ENCODE results near the gene PAK6.

The PAK6 gene

DNA sequence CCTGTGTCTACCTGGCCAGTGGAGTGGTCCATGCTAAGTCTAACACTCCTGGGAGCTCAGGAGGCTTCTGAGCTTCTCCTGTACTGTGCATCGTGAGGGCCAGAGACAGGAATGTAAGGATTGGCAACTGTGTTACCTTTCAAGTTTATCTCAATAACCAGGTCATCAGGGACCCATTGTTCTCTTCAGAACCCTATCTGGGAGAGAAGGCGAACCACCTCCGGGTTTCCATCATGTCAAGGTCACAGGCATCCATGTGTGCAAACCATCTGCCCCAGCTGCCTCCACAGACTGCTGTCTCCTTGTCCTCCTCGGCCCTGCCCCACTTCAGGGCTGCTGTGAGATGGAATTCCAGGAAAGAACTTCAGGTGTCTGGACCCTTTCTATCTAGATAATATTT is 38.1 kb downstream of the PAK6 start:
- DNase-seq (ENCODE audit: low read depth in 2 of 2) = no peak

DNA sequence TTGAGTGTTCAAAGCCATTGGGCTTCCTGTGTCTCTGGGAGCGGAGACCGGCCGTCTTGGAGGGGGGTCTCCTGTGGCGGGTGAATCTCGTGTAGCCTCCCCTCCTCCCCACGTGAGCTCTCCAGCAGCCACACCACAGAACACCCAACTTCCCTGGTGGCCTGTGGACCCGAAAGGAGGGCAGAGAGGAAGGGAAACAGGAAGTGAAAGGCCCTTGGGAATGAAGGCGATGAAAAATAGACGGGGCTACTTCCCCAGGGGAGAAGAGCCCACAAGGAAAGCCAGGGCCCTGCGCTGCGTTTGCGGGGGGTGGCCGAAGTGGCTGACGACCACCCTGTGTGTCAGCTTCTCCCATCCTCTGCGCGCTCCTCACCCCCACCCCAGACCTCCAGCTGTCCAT is 38.6 kb downstream of the PAK6 start:
- no peak for DNase-seq (ENCODE audit: low read depth in 2 of 2)

DNA sequence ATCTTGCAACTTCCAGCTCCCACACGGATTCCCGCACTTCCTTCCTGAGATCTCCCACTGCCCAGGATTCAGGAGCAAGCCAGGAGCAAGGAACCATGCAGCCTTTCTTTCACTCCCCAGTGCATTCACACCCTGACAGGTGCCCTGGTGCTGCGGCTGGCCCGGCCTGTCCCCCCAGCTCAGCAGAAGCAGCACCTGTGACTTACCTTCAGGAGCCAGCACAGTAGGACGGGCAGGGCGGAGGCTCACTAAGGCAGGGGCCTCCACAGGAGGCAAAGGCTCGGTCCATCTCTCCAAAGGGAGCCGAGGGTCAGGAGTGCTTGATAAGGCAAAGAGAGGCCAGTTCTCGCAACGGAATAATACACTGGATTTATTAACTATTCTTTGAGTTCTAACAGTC is 39.2 kb downstream of the PAK6 start:
- no peak for DNase-seq (ENCODE audit: low read depth in 2 of 2)

DNA sequence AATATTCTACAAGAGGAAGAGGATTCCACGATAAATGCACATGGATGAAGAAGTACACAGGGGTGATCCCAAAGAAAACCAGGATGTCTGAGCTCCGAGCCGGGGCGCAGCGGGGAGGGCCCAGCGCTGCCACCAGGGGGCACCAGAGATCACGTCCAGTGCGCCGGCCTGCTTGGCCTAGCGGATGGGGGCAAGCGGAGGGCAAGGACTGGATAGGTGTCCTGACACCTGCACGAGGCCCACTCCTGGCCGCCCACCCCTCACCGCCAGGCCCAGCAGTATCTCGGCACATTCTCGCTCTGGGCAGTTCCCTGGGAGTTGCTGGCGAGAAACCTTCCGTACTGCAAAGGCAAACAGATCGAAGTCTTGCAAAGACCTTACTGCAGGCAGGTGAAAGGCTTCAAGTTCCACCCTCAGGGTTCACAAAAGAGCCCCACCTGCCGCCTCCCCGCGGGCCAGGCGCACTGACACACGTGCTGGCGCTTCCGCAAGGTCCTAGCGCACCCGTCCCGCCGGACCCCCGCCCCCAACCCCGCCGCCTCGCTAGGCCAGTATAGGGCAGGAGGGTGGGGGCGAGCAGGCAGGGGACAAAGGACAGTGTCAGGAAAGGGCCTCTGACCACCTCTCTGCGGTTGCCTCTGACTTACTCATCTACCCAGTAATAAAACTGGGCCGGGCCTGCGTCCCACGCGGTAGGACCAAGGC is 40.7 kb downstream of the PAK6 start:
- no peak for DNase-seq (ENCODE audit: low read depth in 2 of 2)

DNA sequence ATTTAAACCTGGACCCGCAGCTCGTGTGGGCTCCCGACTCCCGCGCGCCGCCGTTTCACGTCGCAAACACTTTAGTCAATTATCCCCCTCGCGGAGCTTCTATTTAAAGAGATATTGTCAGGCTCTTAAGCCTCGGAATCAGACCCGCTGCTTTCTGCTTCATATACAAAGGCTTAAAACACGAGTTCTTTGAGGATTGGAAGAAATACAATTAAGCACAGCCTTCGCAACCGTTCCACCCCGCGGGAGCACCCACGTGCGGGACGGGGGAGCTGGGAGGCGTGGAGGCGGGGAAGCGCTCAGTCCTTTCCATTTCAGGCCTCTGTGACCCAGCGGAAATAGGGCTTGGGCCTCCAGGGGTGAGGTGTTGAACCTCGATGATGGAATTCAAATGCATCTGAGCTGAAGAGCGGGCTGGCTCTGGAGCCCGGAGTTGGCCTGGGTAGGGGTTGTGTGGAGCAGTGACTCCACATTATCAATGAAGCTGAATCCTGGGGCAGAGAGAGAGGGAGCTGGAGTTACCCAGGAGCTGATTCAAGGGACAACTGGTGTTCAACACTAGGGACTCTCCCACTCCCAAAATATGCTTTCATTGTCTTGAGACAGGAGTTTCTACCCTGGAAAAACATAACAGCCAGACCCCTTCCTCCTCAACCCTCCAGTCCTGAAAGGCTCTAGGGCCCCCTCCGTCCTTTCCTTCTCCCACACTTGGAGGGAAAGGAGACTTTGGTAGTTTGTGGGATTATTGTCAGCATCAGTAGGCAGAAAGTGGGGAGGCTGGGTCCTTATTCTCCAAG is 41.6 kb downstream of the PAK6 start:
- no peak for DNase-seq (ENCODE audit: low read depth in 2 of 2)

DNA sequence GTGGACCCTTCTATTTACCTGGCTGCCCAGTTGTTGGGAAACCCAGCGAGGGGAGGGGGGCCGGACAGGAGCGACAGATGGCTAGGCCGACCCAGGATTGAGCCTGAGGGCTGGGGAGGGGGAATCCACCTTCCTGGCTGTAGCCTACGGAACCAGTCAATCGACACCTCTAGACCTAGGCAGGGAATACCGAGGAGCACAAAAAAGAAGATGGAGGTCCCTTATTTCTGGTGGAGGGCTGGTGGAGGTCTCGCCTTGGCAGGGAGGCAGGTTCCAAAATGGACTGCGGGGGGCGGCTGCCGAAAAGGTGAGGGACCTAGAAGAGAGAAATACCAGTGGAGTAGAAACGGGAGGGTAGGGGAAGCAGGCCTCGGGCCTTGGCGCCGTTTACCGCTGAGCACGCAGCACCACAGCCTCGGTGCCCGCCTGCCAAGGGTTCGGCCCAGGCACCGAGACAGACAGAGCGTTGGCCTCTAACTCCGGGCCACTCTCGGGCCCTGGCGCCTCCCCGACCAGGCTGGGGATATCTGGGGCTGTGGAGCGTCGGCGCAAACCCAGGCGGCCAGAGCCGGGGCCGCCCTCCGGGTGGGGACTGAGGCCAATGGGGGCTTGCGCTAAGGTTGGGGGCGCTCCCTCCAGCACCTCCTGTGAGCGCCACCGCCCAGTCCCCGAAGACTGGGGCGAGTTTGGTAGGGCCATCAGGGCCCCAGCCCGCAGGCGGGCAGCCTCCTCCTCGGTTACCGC is 42.4 kb downstream of the PAK6 start:
- DNase-seq (ENCODE audit: low read depth in 2 of 2) = no peak

DNA sequence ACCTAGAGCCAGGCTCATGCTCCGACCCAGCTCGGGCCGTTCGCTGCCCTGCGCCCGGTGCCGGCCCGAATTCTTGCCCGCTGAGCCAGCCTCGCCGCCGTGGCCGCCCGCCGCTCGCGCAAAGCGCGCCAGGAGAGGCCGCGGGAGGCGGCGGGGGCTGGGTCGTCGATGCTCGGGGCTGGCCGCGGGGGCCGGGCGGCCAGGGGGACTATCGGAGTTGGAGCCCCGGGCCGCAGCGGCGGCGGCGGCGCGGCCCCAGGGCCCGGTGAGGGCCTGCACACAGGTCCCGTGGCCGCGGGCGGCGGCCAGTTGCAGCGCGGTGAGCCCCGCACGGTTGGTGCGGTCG is 42.9 kb downstream of the PAK6 start:
- no peak for DNase-seq (ENCODE audit: low read depth in 2 of 2)

DNA sequence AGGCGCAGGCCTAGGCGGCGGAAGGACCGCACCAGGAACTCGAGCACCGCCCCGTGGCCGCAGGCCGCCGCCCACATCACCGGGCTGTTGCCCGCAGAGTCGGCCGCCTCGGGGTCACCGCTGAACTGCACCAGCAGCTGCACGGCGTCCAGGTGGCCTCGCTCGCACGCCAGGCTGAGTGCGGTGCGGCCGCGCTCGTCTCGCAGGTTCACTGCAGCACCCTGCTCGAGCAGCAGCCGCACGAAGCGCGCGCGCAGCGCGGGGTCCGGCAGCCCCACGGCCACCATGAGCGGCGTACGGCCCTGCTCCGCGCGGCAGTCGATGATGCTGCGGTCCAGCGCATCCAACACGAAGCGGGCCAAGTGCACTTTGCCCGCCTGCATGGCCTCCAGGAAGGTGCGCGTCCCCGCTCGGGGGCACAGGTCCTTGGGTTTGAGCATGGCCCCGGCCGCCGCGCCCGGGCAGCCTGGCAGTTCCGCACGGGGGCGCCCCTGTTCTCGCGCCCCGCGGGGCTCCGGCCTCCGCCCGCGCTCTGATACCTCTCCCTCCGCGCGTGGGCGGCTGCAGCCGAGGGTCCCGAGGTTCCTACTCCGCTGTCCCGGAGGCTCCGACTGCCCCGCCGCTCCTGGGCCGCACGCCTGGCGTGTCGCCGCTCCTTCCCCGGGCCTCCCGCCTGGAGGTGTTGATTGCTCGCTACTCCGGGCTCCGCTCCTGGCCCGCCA is 43.4 kb downstream of the PAK6 start:
- no peak for DNase-seq (ENCODE audit: low read depth in 2 of 2)

DNA sequence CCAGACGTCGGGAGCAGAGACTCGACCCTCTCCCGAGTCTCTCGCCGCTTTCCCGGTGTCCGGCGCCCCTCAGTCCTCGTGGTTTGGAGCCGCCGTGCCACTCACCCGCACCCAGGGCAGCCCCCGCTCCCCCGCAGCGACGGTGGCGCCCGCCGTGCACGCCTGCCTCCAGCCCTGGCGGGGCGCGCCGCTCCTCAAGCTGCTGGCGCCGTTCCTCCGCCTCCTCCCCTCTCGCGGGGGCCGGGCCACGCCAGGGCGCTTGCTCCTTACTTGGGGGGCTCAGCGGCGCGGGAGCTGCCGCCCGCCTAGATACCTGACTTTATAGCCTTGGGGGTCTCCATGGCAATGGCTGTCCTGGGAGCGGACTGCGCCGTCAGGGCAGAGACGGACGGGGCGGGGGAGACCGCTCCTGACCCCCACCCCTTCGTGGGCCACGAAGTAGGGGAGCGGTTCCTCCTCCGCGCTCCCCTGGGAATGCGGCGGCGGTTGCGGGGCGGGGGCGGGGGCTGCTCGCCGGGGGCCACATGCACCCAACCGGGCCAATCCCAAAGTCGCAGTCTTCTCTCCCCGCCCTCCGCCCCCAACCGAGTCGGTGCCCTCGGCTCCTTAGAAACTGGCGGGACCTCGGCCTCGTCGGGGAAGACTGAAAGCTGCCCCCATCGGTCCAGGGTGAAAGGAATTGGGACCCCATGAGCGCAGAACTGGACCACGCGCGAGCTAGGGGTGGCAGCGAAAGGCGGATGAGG is 44.2 kb downstream of the PAK6 start, which contains the start of gene ANKRD63:
TSS of gene ANKRD63 (minus strand) at position 196 of the 746 bp plus-strand sequence. CDS start 478 bp downstream, outside the sequence.
- no peak for DNase-seq (ENCODE audit: low read depth in 2 of 2)

DNA sequence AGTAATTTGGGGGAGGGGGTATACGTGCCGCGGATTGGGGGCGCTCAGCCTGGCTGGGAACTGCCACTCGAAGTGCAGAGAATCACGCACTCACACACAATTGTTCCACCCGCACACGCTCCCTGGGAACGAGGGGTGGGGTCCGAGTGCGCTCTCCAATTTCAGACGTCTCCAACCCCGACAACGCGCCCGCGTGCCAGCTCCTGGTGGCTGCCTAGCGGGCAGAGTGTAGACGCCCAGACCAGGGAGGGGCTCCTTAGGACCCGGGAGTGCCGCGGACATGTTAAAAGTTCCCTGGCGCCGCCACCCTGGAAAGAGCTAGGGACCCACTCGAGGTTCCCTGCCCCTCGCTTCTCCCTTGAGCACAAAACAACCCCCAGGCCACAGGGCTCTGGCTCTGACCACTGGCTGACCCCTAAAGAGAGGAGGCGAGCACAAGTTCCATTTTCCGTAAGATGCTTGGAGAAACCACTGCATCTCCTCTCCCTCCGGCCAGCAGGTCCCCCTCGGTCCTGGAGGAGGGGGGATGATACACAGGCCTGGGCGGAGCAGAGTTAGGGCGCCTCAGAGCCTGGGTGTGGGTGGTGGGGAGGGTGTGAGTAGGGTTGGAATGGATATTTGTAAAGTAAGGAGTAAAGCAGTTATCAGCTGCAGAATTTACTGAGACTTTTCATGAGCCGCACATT is 44.9 kb downstream of the PAK6 start:
- no peak for DNase-seq (ENCODE audit: low read depth in 2 of 2)

DNA sequence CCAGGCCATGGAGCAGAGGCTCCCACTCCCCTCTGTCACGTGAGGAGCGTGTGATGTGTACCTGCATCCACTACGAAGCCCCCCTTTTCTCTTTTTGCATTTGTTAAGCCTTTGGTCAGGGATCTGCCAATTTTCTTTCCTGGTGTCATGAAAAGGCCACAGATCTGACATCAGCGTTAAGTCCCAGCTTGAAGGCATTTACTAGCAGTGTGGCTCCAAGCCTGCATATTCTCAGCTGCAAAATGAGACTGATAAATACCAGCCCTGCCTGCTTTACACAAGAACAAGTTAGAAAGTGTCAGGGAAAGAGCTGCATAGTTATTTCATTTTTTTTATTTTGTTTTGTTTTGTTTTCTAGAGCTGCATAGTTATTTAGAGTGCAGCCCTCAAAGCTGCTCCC is 46.3 kb downstream of the PAK6 start:
- no peak for DNase-seq (ENCODE audit: low read depth in 2 of 2)

DNA sequence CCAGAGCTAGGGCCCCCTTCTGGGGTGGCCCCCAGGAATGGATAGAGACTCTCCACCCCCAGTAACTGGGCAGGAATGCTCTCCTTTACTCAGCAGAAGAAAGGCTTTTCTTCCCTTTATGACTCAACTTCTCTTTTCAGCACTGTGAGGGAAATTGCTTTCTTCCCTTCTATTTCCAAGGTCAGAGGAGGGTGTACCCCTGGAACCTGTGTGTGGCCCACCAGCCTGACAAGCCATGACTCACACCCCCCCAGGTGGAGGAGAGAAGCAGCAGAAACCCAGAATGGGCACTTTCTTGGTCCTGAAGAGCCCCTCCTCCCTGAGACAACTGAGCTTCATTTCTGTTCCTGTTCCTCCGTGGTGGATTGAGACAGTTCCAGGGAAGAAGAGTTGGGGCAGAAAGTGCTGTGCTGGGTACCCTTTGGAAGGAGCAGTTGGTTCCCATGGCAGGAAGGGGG is 46.7 kb downstream of the PAK6 start:
- no peak for DNase-seq (ENCODE audit: low read depth in 2 of 2)

DNA sequence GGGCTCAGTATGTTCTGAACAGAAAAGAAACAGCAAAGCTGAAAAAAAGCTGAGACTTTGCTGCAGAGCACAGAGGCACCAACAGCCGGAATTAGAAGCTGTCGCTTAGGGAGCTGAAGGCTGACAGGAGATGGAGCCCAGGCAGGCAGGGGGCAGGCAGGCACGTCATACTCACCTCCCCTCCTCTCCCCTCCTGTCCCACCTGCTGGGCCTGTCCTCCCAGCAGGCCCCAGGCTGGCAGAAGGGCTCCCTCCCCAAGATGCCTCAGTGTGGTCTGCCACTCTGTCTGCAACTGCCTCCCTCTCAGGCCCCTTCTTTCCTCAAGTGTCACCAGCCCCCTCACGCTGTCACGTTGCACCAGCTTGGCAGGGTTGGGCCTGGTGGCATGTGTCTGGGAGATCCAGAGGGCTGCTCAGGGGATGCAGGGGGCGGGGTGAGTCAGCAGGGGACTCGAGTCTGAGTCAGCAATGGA is 47.2 kb downstream of the PAK6 start:
- no peak for DNase-seq (ENCODE audit: low read depth in 2 of 2)

DNA sequence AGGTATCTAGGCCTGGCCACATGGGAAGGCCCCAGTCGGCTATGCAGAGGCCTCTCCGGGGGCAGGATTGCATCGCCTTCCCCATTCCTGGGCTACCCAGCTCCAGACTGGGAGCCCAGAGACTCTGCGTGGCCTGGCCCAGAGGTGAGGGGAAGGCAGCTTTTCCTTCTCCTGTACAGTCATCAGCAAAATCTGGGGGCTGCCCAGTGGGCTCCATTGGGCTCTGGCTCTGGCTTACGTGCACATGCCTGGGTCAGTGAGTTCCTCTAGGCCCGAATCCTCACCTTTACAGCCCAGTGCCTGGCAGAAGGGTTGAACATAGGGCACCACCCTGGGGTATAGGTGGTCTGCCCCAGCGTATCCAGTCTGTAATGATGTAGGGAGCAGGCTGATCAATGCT is 47.9 kb downstream of the PAK6 start:
- no peak for DNase-seq (ENCODE audit: low read depth in 2 of 2)

DNA sequence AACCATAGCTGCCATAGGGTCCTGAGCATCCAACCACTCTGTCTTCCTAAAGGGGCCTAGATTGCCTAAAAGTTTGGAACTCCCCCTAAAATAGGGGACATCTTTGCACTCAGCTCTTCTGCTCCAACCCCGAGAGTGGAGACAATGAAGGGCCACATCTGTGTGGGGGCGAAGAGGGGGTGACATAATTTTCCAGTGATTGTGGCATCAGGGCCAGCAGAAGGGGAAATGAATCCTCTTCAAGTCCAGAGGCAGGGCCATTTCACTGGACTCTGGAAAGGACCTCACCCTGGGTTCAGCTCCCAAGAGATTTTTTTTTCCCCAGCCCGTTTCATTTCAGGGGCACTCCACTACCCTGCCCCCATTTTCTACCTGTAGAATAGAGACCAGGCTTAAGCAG is 48.6 kb downstream of the PAK6 start:
- no peak for DNase-seq (ENCODE audit: low read depth in 2 of 2)

DNA sequence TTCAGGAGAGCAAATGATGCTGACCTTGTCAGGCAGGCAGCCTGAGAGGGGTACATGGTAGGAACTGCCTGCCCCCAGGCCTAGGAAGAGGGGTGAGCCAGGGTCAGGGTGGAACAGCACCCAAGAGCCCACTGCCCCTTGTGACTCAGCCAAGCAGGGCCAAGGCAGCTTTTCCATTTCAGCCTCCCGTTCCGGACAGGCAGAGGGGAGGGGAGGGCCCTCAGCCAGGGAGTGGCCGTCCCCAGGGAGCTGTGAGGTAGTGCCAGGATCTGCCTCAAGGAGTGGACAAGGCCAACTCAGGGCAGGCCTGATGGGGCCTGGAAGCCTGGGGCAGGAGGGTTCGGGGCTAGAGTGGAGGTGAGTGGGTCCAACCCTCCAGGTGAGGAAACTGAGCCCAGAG is 49.1 kb downstream of the PAK6 start:
- DNase-seq (ENCODE audit: low read depth in 2 of 2) = no peak

DNA sequence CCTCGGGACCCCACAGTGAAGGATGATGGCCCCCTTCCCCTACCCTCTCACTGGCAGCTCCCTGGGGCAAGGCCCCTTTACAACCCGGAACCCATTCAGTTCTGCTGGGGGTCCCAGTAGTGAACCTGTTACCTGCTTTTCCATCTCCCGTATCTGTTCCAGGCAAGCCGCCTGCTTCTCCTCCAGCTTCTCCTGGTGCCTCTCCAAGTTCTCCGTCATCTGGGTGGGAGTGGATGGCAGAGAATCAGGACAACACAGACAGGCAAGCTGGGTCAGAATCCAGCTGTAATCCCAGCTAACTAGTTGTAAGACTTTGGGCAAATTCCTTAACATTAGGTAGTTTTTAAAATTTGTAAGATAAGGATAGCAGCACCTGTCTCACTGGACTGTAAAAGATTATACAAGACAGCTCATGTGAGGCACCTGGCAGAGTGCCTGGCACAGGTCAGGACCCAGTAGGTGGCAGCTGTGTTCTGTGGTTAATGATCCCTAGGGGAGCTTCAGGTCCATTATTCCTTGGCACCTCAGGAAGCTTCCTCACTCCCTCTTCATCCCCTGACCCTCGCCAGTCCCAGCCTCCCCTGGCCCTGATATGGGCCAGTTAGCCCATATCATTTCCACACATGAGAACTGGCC is 50.4 kb downstream of the PAK6 start:
- DNase-seq (ENCODE audit: low read depth in 2 of 2) = no peak

DNA sequence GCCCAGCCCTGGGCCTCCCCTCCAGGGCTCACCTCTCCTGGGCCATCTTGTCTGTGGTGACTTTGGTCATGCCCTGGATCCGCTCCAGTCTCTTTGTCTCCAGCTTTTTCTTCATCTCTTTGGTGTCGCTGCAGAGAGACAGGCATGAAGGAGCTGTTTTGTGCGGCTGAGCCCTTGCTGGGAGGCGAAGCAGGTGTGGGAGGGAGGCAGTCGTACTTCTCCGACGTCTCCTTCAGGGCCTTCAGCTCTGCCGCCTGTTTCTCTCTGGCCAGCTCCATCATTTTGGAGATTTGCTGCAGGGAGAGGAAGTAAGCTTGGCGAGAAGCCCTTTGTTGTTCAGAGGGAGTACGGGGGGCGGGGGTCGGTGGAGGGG is 51.7 kb downstream of the PAK6 start:
- no peak for DNase-seq (ENCODE audit: low read depth in 2 of 2)

DNA sequence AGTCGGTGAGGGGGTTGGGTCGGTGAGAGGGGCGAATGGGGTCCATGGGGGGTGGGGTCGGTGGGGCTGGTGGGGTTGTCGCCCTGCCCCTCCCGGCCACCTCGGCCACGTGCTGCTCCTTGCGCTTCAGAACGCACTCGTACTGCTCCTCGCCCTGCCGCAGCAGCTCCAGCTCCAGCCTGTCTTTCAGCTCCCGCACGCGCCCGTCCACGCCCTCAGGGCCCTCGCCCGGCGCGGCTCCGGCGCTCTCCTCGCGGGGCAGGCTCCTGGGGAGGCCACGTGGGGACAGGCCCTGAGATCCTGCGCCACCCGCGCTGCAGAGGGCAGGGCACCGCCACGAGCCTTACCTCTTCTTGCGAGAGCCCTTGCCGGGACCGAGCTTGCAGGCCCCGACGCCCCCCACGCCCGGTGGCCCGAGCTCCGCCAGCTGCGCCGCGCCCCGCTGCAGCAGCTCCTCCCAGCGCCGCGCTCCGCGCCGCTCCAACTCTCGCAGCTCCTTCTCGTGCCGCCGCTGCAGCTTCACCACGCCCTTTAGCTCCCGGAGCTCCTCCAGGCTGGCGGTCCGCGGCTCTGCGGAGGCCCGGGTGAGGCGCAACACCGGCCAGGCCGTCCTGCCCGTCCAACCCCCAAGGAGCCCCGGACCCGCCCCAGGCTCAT is 52.2 kb downstream of the PAK6 start:
- peak in 1 of 2 experiments; percentile 16 for DNase-seq (ENCODE audit: low read depth in 2 of 2)

DNA sequence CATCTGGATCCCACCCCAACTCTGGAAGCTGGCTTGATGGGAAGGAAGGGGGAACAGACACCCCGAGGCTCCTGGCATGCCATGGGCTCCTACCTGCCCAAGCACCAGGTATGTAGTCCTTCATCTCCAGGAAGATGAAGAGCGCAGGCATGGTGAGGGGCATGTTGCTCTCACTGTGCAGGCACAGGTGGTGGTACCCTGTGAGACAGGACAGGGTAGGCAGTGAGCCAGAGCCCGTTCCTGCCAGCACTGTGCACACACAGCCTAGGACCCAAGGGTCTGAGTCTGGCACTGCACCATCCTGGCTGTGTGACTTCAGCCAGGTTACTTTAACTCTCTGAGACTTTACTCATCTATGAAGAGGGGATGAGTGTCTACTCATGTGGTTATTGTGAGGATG is 53.4 kb downstream of the PAK6 start:
- DNase-seq (ENCODE audit: low read depth in 2 of 2) = no peak
